HG02885 (cell line): ENCODE results near the gene ENTREP3.
"Not testable (repeated sequence)": the region's sequence is repeated elsewhere in the genome, so short reads cannot be mapped to it uniquely, and the experiment has no call there.

Source experiments
- ATAC-seq: cut with Tn5 transposase; IDR thresholded peaks from one replicate; pipeline ENCODE4 v1.9.1; 2021; ENCODE audit warnings: mild to moderate bottlenecking; ENCODE audit not compliant: unreplicated experiment, poor library complexity

Gene ENTREP3, protein sequence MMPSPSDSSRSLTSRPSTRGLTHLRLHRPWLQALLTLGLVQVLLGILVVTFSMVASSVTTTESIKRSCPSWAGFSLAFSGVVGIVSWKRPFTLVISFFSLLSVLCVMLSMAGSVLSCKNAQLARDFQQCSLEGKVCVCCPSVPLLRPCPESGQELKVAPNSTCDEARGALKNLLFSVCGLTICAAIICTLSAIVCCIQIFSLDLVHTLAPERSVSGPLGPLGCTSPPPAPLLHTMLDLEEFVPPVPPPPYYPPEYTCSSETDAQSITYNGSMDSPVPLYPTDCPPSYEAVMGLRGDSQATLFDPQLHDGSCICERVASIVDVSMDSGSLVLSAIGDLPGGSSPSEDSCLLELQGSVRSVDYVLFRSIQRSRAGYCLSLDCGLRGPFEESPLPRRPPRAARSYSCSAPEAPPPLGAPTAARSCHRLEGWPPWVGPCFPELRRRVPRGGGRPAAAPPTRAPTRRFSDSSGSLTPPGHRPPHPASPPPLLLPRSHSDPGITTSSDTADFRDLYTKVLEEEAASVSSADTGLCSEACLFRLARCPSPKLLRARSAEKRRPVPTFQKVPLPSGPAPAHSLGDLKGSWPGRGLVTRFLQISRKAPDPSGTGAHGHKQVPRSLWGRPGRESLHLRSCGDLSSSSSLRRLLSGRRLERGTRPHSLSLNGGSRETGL

DNA sequence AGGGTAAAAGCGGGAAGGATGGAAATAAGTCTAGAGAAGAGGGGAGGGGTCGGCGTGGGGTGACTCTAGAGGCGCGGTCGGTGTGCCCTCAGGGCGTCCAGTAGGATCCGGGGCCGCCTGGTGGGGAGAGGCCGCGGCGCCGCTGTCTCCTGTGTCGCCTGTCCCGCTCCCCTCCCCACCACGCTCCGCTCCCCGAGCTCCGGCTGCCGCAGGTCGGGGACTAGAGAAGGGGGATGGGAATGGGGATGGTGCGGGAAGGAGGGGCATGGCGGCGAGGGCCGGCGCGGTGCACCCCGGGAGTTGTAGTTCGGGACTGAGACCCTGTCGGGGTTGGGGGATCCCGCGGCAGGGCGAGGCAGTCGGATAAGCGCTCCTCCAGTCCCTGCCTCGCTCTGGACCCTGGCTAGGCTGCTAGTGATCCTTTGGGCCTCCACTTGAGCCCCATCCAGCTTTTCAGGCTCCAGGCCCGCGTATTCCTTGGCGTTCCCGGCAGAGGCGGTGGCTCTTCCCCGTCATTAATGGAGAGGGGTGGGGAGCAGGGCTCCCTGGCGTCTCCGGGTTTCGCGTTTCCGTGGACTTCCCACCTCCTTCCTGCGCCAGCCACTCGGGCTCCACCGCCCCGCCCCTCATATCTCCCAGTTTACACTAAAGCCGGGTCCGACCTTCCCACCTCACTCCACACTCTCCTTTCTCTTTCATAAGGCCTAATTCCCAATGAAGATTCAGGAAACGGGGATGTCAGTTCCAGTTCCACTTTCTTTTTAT is at the start of gene ENTREP3:
Gene ENTREP3, minus strand, starts transcription at position 241 of the 765 bp plus-strand sequence. CDS start 606 bp downstream, outside the sequence.
- peak; percentile 62 for ATAC-seq

DNA sequence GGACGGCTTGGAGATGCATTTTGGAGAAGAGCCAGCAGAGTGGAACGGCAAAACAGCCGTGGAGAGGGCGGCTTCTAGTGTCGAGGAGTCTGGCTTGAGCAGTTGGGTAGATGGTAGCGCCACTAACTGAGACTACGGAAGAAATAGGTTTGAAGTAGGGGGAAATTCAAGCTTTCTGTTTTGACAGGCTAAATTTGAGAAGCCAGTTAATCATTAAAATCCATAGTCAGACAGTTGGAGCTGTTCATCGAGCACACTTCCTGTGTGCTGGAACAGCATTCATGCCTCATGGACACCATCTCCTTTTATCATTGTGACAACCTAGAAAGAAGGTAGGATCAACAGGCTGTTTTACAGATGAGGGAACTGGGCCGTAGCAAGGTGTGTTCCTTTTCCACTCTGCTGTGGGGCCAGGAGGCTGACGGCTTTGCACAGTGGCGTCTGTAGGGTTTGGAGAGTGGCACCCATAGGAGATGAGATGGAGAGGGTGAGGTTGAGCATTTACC is 49.3 kb upstream of the ENTREP3 start:
- no peak for ATAC-seq

DNA sequence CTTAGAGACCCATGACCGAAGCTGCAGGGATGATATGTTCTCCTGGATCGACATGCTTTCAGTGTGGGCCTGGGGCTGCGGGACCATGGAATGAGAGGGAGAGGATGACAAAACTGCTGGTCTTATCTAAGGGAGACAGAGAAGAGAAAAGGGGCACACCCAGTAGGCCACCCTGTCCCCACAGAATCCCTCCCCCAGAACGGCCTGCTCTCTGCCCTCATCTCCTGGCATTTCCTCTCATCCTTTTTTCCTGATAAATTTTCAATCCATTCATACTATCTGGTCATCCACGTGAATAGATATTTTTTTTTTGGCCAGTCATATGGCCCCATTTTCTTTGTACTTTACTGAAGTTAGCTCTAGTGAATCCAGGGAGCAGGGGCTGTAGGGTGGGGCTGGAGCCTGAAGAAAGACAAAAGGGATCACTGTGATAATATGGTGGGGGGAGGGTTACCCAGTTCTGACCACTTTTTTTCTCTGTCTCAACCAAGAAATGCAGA is 46.1 kb upstream of the ENTREP3 start, which contains the start of gene PKLR:
Gene PKLR, minus strand, starts transcription at position 97 of the 500 bp plus-strand sequence. Its CDS starts 43 bp downstream, at position 54.
- no peak for ATAC-seq

DNA sequence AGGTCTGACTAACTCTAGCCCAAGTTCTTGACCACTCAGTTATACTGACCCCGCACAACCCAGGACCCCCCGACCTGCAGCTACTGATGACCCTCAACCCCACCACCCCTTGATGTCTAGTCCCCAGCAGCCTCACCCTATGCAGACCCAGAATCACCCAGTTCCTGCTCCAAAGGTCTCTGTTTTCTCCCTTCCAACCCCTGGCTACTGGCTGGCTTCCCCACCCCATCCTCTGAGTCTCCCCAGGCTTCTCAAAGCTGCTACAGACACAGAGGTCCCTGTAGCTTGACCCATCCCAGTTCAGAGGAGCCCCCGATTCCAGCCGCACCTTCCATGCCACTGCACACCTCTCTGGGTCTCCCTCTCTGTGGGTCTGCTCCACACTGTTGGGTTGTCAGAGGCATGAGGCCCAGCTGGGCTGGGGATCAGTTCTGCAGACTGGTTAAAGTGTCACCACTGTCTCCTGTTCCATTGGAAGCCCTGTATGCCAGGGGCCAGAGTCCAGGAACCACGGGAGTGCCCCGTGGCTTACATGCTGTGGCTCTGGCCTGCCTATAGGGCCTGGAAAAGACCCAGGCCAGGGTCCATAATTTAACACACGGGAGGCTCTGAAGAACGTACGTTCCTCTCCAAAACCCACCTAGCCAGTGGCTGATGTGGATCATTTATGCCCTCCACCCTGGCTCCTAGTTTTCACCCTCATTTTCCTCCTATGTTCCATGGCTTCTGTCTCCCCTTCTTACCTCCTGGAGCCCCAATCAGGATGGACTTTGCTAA is 45.5 kb upstream of the ENTREP3 start:
- no peak for ATAC-seq

DNA sequence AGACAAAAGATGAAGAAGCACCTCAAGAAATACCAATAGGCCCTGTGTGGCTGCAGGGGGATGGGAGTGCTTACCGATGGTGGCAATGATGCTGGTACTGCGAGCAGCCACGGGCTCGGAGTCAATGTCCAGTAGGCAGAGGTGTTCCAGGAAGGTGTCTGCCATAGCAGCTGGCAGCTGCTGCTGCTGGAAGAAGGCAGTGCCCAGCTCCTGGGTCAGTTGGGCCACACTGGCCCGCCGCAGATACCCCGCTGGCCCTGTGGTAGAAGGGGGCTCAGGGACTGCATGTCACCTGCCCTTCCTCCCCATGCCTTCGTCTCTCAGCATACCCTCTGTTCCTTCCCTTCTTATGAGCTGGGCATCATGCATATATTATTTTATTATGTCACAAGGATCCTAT is 44.7 kb upstream of the ENTREP3 start:
- ATAC-seq: no peak

DNA sequence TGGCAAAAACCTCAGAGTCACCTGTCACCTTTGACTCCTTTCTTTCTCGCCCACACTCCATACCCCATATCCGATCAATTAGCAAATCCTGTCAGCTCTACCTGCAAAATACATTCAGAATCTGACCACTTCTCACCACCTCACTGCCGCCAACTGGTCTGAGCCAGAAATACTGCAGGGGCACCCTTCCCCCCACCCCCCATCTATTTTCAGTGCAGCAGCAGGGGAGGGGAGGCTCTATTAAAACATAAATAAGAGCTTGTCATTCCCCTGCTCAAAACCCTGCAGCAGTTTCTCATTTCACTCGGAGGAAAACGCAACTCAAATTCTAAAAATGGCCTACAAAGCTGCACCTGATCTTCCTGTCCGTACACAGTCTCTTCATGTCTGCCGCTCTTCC is 42.1 kb upstream of the ENTREP3 start:
- ATAC-seq: no peak

DNA sequence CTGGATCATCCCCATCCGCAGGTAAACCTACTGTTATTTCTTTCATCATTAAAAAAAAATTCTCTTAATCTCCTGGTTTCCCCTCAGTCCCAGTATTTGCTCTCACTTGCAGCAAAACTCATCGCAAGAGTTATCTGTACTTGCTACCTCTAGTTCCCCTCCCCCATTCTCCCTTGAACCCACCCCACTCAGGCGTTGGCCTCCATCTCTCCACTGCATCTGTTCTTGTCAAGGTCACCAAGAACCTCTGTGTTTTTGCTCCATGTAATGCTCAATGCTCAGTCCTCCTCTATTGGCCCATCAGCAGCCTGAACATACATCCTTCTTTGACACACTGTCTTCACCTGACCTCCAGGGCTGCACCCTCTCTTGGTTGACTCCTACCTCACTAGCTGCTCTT is 41.4 kb upstream of the ENTREP3 start:
- no peak for ATAC-seq

DNA sequence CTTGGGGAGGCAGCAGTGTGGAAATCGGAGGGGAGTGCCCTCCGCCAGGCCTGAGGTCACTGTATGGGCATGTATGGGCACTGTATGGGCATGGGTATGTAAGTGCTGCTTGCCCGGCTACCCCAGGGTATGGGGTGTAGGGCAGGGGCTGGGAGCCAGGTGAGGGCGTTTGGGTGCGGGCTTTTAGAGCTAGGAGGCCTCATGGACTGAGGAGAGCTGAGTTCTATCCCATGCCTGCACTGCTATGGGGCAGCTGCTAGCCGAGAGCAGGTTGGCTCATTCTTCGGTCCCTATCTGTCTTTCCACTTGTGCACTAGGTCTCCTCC is 40.6 kb upstream of the ENTREP3 start:
- ATAC-seq: no peak

DNA sequence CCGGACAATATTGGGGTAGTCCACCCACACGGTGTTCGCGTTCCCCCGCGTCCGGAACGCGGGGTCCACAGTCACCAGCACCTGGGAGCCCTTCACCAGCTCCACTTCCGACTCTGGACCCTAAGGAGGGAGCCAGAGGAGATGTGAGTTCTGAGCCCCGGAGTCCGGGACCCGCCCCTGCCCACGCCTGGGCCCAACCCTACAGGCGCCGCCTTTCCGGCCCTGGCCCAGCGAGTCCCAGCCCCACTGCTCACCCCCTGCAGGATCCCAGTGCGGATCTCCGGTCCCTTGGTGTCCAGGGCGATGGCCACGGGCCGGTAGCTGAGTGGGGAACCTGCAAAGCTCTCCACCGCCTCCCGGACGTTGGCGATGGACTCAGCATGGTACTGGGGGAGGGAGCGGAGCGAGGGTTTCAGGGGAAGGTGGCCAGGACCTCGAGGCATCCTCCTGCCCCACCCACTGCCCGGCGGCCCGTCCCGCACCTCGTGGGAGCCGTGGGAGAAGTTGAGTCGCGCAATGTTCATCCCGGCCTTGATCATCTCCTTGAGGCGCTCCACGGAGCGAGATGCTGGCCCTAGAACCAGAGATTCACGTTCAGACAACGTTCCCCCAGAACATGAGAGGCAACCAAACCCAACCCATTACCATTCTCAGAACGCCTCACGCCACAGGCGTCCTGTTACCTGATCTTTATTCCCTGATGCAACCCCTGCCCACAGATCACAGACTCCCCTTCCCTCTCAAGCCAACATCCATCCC is 40.1 kb upstream of the ENTREP3 start:
- ATAC-seq: no peak

DNA sequence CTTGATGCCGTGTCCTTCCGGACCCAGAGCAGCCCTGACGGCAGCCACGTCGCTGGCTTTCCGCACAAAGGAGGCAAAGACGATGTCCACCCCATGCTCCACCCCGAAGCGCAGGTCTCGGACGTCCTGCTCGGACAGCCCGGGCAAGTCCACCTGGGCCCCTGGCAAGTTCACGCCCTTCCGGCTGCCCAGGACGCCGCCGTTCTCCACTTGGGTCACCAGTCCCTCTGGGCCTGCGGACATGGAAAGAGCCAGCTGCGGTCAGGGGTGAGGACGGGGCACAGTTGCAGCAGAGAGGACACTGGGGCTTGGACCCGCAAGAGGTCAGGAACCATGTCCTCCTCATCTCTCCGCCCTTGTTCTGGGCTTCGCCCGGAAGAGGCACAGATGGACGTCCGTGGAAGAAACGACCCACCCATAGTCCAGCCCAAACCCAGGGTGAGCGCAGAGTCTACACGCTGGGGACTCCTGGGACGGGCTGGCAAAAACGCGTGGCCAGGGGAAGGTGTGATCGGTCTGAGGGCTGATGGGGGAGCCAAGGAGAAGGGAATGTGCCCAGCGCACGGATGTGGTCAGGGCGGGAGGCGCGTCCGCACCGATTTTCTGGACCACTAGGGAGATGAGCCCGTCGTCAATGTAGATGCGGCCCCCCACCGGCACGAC is 39.4 kb upstream of the ENTREP3 start:
- ATAC-seq: no peak

DNA sequence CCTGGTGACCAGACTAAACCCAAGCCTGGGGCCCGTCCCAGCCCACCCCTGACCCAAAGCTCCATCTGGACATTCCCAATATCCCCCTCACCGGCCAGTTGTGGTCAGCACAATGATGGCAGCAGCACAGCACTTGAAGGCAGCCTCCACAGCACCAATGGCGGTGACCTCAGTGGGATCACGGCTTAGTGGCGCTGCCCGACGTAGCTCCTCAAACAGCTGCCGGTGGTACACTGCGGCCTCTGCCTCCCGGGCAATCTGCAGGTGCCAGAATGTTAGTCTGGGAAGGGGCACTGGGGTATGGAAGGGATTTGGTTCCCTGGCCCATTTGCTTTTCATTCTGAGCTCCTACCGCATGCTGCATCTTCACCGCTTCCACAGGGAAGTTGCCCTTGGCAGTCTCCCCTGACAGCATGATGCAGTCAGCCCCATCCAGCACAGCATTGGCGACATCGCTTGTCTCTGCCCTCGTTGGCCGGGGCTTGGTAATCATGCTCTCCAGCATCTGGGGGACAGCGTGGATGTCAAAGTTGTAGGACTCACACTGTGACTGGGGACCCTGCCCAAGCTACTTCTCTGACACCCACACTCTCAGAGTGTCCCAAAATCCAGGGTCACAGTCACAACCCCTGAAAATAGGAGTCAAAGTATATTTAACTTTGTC is 37.9 kb upstream of the ENTREP3 start:
- ATAC-seq: no peak

DNA sequence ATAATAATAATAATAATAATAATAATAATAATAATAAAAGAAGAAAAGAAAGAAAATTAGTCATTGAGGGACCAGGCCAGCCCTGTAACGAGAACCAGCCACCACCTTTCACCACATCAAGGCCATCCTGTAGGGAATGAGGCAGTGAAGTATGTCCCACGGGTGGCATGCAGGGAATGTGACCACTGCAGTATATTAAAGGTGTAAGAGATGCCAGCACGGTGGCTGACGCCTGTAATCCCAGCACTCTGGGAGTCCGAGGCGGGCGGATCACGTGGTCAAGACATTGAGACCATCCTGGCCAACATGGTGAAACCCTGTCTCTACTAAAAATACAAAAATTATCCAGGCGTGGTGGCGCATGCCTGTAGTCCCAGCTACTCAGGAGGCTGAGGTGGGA is 35.7 kb upstream of the ENTREP3 start:
- not testable (repeated sequence) for ATAC-seq

DNA sequence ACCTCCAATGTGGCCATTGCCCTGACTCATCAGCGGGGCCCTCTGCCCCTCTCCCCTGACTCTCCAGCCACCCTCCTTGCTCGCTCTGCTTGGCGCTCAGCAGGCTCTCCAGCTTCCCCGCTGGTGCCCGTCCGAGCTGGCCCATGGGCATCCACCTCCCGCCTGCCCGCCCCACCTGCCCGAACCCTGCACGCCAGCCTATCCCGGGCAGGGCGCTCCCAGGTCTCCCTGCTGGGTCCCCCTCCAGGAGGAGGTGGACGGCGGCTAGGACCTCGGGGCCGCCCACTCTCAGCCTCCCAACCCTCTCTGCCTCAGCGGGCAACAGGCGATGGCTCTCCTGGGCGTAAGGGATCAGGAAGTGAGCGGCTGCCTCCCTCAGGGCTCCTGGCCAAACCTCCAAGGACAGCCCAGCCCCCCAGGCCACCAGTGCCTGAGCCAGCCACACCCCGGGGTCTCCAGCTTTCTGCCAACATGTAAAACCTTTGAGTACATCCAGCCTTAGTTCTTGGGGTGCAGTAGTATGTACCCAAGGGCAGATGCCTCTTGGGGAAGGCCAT is 32.8 kb upstream of the ENTREP3 start:
- no peak for ATAC-seq

DNA sequence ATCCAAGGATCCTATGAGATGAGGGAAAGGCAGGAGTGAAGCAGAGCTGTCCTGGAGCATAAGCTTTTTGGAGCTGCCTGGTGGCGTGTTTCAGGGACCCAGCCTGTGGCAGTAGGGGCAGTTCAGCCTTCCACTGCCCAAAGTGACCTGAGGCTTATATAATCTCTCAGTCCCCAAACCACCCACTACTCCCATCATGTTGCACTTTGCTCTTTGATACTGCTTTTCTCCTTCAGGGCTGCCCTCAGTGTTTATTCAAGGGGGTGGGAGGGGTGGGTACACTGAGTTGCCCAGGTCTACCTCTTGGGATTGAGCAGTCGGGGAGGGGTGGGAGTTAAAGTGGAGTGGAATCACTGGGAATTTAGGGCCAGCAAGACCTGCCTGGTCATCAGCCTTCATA is 31.3 kb upstream of the ENTREP3 start:
- ATAC-seq: no peak

DNA sequence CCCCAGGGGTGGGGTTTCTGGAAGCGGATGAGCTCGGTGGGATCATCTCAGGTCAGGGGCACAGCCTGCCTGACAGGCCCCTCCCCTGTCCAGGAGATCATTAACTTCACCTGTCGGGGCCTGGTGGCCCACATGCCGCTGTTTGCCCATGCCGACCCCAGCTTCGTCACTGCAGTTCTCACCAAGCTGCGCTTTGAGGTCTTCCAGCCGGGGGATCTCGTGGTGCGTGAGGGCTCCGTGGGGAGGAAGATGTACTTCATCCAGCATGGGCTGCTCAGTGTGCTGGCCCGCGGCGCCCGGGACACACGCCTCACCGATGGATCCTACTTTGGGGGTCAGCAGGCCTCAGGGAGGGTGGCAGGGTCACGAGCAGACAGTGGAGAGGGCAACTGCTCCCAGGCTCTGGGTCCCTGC is 30.4 kb upstream of the ENTREP3 start:
- no peak for ATAC-seq

DNA sequence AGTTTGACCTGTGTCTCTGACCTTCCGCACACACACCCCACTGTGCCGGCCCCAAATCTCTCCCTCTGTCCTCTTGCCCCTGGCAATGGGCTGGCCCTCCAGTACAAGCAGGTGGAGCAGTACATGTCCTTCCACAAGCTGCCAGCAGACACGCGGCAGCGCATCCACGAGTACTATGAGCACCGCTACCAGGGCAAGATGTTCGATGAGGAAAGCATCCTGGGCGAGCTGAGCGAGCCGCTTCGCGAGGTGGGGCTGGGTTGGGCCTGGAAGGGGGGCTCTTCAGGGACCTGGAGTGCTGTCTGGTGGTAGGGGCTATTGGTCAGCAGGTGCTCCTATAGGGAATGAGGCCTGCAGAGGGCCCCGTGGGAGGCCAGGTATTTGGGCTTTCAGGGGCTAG is 29.8 kb upstream of the ENTREP3 start:
- no peak for ATAC-seq

DNA sequence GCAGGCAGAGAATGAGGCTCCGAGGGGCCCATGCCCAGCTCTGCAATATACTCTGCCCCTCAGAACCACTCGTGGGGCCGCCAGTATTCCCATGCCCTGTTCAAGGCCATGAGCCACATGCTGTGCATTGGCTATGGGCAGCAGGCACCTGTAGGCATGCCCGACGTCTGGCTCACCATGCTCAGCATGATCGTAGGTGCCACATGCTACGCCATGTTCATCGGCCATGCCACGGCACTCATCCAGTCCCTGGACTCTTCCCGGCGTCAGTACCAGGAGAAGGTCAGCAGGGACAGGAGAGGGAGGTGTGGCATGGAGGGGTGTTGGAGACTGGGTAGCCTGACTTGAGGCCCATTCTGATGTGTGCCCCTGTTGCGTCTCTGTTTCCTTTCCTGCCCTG is 29.2 kb upstream of the ENTREP3 start:
- ATAC-seq: no peak
